Epithelial cell of esophagus (primary cell): ENCODE results near the gene FBRSL1.

Experiments used
- DNase-seq: peaks from one replicate; pipeline ENCODE4 v3.0.0; 2010; ENCODE audit warnings: low read depth
- H3K4me3 ChIP-seq: 2 replicates; pipeline ENCODE4 v1.5.1; 2011; ENCODE audit warnings: mild to moderate bottlenecking, low read length, control low read depth
- TF ChIP-seq, protein P1 (sequence below): IDR thresholded peaks from 2 replicates; pipeline ENCODE4 v1.5.1; 2011; ENCODE audit warnings: low read depth, mild to moderate bottlenecking, low read length, control low read depth, inconsistent platforms; ENCODE audit not compliant: insufficient read depth; ENCODE audit errors: missing control alignments

FBRSL1 gene

DNA sequence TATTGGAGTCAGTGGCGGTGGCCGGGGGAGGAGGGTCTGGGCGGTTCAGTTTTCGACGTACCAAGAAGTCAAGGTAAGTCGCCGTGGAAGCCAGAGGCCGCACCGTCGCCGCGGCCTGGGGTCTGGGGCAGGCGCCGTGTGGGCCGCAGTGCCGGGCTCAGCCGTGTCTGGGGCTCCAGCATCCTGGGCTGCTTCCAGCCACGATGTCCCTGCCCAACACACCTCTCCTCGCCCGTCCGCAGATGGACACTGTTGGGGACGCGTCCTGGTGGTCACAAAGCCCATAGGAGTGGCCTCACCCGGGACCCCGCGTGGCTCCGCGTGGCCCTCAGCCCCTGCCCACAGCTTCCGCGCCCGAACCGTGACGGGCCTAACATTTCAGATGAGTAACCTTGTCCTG lies 59.1 kb downstream of the FBRSL1 start:
- H3K4me3 ChIP-seq: no peak overlapping the region
- DNase-seq: no peak
- TF ChIP-seq, protein P1, sequence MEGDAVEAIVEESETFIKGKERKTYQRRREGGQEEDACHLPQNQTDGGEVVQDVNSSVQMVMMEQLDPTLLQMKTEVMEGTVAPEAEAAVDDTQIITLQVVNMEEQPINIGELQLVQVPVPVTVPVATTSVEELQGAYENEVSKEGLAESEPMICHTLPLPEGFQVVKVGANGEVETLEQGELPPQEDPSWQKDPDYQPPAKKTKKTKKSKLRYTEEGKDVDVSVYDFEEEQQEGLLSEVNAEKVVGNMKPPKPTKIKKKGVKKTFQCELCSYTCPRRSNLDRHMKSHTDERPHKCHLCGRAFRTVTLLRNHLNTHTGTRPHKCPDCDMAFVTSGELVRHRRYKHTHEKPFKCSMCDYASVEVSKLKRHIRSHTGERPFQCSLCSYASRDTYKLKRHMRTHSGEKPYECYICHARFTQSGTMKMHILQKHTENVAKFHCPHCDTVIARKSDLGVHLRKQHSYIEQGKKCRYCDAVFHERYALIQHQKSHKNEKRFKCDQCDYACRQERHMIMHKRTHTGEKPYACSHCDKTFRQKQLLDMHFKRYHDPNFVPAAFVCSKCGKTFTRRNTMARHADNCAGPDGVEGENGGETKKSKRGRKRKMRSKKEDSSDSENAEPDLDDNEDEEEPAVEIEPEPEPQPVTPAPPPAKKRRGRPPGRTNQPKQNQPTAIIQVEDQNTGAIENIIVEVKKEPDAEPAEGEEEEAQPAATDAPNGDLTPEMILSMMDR: no peak

- DNase-seq: no peak
- no peak overlapping the region for H3K4me3 ChIP-seq
- TF ChIP-seq, protein P1: no peak
These were observed 60.3 kb downstream of the FBRSL1 start for GRCh38 chr12:132550014-132550802.

- no peak overlapping the region for H3K4me3 ChIP-seq
- no peak for DNase-seq
- TF ChIP-seq, protein P1: no peak
These were observed 61.1 kb downstream of the FBRSL1 start for GRCh38 chr12:132550830-132551640.

GRCh38 chr12:132551641-132552031 lies 61.7 kb downstream of the FBRSL1 start:
- no peak overlapping the region for H3K4me3 ChIP-seq
- DNase-seq: no peak
- TF ChIP-seq, protein P1: no peak

DNA sequence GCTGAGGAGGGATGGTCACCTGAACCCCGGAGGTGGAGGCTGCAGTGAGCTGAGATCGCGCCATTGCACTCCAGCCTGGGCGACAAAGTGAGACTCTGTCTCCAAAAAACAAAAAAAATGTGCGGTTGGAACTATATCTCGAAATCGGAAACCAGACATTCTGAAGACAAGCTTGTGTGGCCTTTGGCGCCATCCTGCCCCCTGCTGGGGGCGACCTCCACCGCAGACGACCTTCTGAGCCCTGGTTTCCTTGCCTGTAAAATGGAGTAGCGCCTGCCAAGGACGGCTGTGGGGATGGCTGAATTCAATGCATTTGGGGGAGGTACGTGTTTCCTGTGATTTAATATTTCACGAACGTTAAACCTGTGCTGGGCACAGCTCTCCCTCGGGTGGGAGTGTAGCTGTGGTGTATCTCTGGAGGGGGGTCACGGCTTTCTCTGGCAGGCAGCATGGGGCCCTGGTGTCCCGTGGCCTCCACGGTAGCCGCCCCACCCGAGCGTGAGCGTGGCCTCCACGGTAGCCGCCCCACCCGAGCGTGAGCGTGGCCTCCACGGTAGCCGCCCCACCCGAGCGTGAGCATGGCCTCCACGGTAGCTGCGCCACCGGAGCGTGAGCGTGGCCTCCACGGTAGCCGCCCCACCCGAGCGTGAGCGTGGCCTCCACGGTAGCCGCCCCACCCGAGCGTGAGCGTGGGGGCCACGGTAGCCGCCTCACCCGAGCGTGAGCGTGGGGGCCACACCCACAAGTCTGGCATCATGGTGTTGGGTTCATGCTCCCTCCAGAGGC lies 65.1 kb downstream of the FBRSL1 start:
- no peak overlapping the region for H3K4me3 ChIP-seq
- DNase-seq: peak; percentile 15
- TF ChIP-seq, protein P1: peak; percentile 35

- DNase-seq: no peak
- TF ChIP-seq, protein P1: no peak
- no peak overlapping the region for H3K4me3 ChIP-seq
These were observed 65.7 kb downstream of the FBRSL1 start for GRCh38 chr12:132555686-132556085.
